Mucosa of rectum (tissue), 2 donors: Measurements from ENCODE around the gene ADGRG3.
A peak's percentile ranks its signal among the peaks of the same experiment; 100 is the strongest.

Experiments
- H3K27ac ChIP-seq, 2 donors: one replicate each; pipeline ENCODE4 v1.7.0; 2013; ENCODE audit warnings: inconsistent platforms in 2 of 2, low read depth in 2 of 2, low read length in 2 of 2
- H3K27me3 ChIP-seq, 2 donors: one replicate each; pipeline ENCODE4 v1.7.0; 2013; ENCODE audit warnings: low read length in 2 of 2; ENCODE audit not compliant: control insufficient read depth in 2 of 2, insufficient read depth in 2 of 2
- H3K36me3 ChIP-seq, 2 donors: one replicate each; pipeline ENCODE4 v1.7.0; 2013; ENCODE audit warnings: low read length in 2 of 2; ENCODE audit not compliant: control insufficient read depth in 2 of 2, insufficient read depth in 2 of 2
- H3K4me1 ChIP-seq, 2 donors: one replicate each; pipeline ENCODE4 v1.7.0; 2013; ENCODE audit warnings: low read length in 2 of 2, mild to moderate bottlenecking in 1 of 2; ENCODE audit not compliant: control insufficient read depth in 2 of 2, insufficient read depth in 2 of 2
- H3K4me3 ChIP-seq, 2 donors: one replicate each; pipeline ENCODE4 v1.7.0; 2013; ENCODE audit warnings: low read length in 2 of 2
- H3K9ac ChIP-seq, 2 donors: one replicate each; pipeline ENCODE4 v1.7.0; 2013; ENCODE audit warnings: low read length in 2 of 2, low read depth in 1 of 2, mild to moderate bottlenecking in 1 of 2
- H3K9me3 ChIP-seq, 2 donors: one replicate each; pipeline ENCODE4 v1.7.0; 2013; ENCODE audit warnings: low read length in 2 of 2; ENCODE audit not compliant: control insufficient read depth in 2 of 2
- donor health status: healthy.
- donor health status: Normal muscosa, but diverticular disease.

Gene ADGRG3, protein sequence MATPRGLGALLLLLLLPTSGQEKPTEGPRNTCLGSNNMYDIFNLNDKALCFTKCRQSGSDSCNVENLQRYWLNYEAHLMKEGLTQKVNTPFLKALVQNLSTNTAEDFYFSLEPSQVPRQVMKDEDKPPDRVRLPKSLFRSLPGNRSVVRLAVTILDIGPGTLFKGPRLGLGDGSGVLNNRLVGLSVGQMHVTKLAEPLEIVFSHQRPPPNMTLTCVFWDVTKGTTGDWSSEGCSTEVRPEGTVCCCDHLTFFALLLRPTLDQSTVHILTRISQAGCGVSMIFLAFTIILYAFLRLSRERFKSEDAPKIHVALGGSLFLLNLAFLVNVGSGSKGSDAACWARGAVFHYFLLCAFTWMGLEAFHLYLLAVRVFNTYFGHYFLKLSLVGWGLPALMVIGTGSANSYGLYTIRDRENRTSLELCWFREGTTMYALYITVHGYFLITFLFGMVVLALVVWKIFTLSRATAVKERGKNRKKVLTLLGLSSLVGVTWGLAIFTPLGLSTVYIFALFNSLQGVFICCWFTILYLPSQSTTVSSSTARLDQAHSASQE

DNA sequence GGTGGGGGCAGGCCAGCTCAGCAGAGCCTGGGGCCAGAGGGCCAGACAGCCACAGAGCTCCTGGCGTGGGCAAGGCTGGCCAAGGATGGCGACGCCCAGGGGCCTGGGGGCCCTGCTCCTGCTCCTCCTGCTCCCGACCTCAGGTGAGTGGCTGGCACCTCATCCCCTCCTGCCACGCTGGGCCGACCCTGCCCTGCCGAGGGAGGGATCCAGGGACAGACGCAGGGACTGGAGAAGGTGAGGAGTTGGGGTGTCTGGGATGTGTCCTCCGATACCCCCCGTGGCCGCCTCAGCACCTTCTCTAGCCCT is at the start of gene ADGRG3:
Gene ADGRG3 (plus strand): TSS at position 44 of the 309 bp plus-strand sequence. CDS start 42 bp downstream, at position 86.
- H3K4me3 ChIP-seq, result no peak within 1 kb of the TSS
- no peak within 1 kb of the TSS for H3K9ac ChIP-seq
- H3K4me1 ChIP-seq, result no peaks in the 10 kb centered on the region
- H3K9me3 ChIP-seq, result no peaks in the 10 kb centered on the region
- peaks cover 0 to 5% of the 10 kb centered on the region in 2 donors for H3K36me3 ChIP-seq
- peak within 1 kb of the TSS; percentile 9 to 23 for H3K27ac ChIP-seq
- peaks cover 0 to 3% of the 10 kb centered on the region in 2 donors for H3K27me3 ChIP-seq

DNA sequence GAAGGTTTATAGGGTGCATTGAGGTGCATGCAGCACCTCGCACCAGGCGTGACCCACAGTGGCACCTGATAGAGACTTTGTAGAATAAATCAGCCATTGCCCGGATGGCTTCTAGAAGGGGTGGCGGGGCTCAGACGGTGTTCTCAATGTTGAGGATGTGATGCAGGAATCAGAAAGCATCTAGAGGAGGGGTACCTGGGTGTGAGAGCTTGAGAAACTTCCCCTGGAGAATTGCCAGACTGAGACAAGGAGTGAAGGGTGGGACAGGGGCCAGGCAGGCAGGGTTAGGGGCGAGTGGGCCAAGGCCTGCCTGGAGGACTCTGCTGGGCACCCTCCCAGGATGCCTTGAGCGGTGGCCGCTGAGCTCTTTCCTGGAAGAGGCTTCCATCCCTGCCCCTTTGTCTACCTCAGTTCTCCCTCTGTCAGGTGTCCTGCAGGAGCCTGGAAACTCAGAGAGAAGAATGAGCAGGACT is 48.9 kb upstream of the ADGRG3 start:
- peak overlapping the region; percentile 17 to 49 for H3K9ac ChIP-seq
- peak overlapping the region; percentile 92 to 93 for H3K27ac ChIP-seq
- no peaks in the 10 kb centered on the region for H3K36me3 ChIP-seq
- no peaks in the 10 kb centered on the region for H3K27me3 ChIP-seq
- peaks cover 24 to 28% of the 10 kb centered on the region in 2 donors for H3K4me1 ChIP-seq
- no peaks in the 10 kb centered on the region for H3K9me3 ChIP-seq
- H3K4me3 ChIP-seq, result peak overlapping the region in 1 of 2 donors; percentile 77

GRCh38 chr16:57619606-57620334 is 48.3 kb upstream of the ADGRG3 start:
- no peaks in the 10 kb centered on the region for H3K9me3 ChIP-seq
- H3K4me3 ChIP-seq, result peak overlapping the region; percentile 61 to 77
- H3K4me1 ChIP-seq, result peaks cover 24 to 28% of the 10 kb centered on the region in 2 donors
- H3K9ac ChIP-seq, result peak overlapping the region; percentile 65 to 71
- H3K27me3 ChIP-seq, result no peaks in the 10 kb centered on the region
- no peaks in the 10 kb centered on the region for H3K36me3 ChIP-seq
- H3K27ac ChIP-seq, result peak overlapping the region; percentile 92 to 93

DNA sequence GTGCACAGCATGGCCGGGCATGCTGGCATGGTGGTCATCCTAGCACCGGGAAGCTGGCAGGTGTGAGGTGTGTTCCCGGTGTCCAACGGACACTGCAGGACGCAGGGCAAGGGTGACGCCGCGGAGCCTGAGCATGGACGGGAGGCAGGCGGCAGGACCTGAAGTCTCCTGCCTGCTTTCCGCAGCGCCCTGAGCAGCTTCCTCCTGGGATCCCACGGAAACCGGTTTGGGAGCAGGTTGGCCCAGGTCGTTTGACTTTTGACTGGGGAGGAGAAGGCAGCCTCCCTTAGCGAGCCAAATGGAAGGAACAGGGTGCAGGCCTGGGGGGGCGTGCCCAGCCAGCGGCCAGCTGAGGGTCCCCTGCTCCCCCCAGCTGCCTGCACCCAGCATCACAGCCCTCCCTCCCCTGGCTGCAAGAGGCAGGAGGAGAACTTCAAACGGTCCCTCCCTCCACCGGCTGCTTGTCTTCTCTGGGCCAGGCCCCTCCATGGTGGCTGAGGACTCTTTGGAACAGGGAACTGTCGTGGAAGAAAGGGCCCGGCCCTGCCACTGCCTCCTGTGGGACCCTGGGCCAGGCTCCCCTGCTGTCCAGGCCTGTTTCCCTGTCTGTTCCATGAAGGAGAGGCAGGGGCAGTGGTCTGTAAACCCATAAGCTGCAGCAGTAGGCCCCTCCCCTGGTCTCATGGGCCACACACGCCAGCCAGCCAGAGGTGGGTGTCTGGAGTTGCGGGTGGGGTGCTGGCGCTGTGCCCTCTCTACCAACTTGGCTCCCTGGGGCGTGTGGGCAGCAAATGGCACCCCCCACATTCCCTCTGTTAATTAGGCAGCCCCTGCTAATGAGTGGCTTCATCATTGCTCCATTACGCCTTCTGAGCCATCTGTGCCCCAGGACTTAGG is 47.5 kb upstream of the ADGRG3 start:
- Histone ChIP-seq H3K27me3 (no peaks in the 10 kb centered on the region), H3K9me3 (no peaks in the 10 kb centered on the region), H3K27ac (peak overlapping the region; percentile 92 to 93), H3K4me1 (peaks cover 24 to 28% of the 10 kb centered on the region in 2 donors), H3K4me3 (peak overlapping the region; percentile 61 to 77), H3K36me3 (no peaks in the 10 kb centered on the region), H3K9ac (peak overlapping the region; percentile 65 to 71)

DNA sequence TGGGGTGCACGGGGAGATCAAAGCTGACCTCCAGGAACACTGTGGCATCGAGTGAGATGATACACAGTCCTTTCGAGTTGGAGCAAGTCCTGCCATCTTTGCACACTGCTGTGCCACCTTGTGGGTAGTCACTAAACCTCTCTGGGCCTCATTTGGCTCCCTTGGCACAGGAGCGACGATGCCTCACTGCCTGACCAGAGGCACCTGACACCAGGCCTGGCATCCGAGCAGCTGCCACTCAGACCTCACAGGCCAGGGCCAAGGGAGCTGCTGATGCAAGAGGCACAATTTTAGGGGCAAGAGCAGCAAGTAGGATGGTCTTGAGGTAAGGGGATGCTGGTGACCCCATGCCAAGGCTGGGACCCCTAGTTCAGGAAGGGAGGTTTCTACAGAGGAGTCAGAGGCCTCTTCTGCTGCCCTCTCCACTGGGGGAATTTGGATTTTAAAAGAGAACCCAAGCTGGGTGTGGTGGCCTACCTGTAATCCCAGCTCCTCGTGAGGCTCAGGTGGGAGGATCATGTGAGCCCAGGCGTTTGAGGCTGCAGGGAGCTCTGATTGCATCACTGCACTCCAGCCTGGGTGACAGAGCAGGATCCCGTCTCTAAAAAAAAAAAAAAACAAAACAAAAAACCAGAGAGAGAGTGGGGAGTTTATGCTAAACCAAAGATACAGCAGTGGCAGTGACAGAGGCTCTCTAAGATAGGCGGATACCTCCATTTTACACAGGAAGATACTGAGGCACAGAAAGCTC is 46.4 kb upstream of the ADGRG3 start:
- no peaks in the 10 kb centered on the region for H3K36me3 ChIP-seq
- peak overlapping the region; percentile 38 to 93 for H3K27ac ChIP-seq
- H3K9me3 ChIP-seq, result no peaks in the 10 kb centered on the region
- peak overlapping the region in 1 of 2 donors; percentile 71 for H3K9ac ChIP-seq
- peaks cover 24 to 28% of the 10 kb centered on the region in 2 donors for H3K4me1 ChIP-seq
- H3K27me3 ChIP-seq, result no peaks in the 10 kb centered on the region
- H3K4me3 ChIP-seq, result peak overlapping the region; percentile 61 to 77

- Histone ChIP-seq H3K9me3 (no peaks in the 10 kb centered on the region), H3K36me3 (peaks cover 0 to 3% of the 10 kb centered on the region in 2 donors), H3K27ac (peak overlapping the region in 1 of 2 donors; percentile 46), H3K27me3 (no peaks in the 10 kb centered on the region), H3K4me1 (peaks cover 24 to 28% of the 10 kb centered on the region in 2 donors), H3K4me3 (no peak overlapping the region), H3K9ac (peak overlapping the region in 1 of 2 donors; percentile 2)
These were observed 45.5 kb upstream of the ADGRG3 start for GRCh38 chr16:57622361-57623250.

- H3K9ac ChIP-seq, result no peak overlapping the region
- peak overlapping the region in 1 of 2 donors; percentile 46 for H3K27ac ChIP-seq
- H3K4me3 ChIP-seq, result no peak overlapping the region
- peaks cover 24 to 33% of the 10 kb centered on the region in 2 donors for H3K4me1 ChIP-seq
- H3K36me3 ChIP-seq, result peaks cover 0 to 3% of the 10 kb centered on the region in 2 donors
- H3K27me3 ChIP-seq, result no peaks in the 10 kb centered on the region
- H3K9me3 ChIP-seq, result no peaks in the 10 kb centered on the region
These were observed 44.7 kb upstream of the ADGRG3 start for GRCh38 chr16:57623251-57624043.

DNA sequence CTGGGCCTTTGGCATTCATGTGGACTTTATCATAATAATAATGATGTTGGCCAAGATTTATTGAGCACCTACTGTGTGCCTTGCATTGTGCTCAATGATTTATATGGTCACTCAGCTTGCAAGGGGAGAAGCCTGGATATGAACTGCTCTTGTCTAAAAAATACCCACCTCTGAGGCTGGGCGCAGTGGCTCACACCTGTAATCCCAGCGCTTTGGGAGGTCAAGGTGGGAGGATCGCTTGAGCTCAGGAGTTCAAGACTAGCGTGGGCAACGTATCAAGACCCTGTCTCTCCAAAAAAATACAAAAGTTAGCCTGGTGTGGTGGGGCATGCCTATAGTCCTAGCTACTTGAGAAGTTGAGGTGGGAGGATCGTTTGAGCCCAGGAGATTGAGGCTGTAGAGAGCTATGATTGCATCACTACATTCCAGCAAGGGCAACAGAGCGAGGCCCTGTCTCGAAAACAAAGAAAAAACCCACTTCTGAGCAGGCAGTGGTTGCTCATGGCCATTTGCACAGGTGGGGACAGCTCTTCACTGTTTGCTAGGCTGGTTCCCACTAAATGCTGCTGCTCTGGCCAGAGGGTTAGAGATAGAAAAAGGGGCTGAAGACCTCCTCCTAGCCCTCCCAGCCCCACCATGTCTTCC is 43.9 kb upstream of the ADGRG3 start:
- H3K36me3 ChIP-seq, result peaks cover 0 to 3% of the 10 kb centered on the region in 2 donors
- H3K4me3 ChIP-seq, result no peak overlapping the region
- no peaks in the 10 kb centered on the region for H3K27me3 ChIP-seq
- no peak overlapping the region for H3K9ac ChIP-seq
- peaks cover 19 to 30% of the 10 kb centered on the region in 2 donors for H3K4me1 ChIP-seq
- H3K27ac ChIP-seq, result no peak overlapping the region
- H3K9me3 ChIP-seq, result no peaks in the 10 kb centered on the region
